K562 (cell line): ENCODE measurements around the gene NOD2.

Experiments used
- CBX3 ChIP-seq, 2 experiments: IDR thresholded peaks; 1 replicate in 1 of 2; 2 replicates in 1 of 2; pipeline ENCODE4 v1.6.1; 2012; ENCODE audit warnings: inconsistent platforms in 2 of 2, low read length in 2 of 2, borderline replicate concordance in 1 of 2, control low read depth in 1 of 2
- GABPB2 ChIP-seq: fragments of 250-450 bp; sonication (Bioruptor Pico); conservative IDR thresholded peaks from 2 replicates; pipeline ENCODE4 v1.5.1; 2021; ENCODE audit warnings: mild to moderate bottlenecking
- ZNF124 ChIP-seq: sonication (generic); formaldehyde crosslinking; IDR thresholded peaks from 2 replicates; pipeline ENCODE4 v1.8.1; 2022; ENCODE audit warnings: missing genetic modification reagents
- TF ChIP-seq, protein P1 (sequence below), 2 experiments: fragments of 450-650 bp; formaldehyde crosslinking in 1 of 2; IDR thresholded peaks; 2 replicates each; pipeline versions ENCODE4 v1.4.0 to v1.6.1; 2014 to 2020; ENCODE audit warnings: mild to moderate bottlenecking in 2 of 2, borderline replicate concordance in 1 of 2, low read depth in 1 of 2

DNA sequence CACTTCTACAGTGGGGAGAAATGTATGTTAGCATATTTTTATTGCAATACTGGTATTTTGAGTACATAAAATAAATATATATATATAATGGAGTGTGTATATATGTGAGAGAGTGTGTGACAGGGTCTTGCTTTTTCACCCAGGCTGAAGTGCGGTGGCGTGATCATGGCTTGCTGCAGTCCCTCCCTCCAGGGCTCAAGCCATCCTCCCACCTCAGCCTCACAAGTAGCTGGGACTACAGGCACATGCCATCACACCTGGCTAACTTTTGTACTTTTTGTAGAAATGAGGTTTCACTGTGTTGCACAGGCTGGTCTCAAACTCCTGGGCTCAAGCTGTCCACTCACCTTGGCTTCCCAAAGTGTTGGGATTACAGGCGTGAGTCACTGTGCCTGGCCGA lies 52.5 kb downstream of the NOD2 start:
- no peak for TF ChIP-seq CBX3 (IDR thresholded peaks at IDR 0.05; ENCODE audit: borderline replicate concordance in 1 of 2, low read length in 2 of 2)
- TF ChIP-seq GABPB2 (CRISPR knock-in tag), result no peak
- TF ChIP-seq, protein P1, sequence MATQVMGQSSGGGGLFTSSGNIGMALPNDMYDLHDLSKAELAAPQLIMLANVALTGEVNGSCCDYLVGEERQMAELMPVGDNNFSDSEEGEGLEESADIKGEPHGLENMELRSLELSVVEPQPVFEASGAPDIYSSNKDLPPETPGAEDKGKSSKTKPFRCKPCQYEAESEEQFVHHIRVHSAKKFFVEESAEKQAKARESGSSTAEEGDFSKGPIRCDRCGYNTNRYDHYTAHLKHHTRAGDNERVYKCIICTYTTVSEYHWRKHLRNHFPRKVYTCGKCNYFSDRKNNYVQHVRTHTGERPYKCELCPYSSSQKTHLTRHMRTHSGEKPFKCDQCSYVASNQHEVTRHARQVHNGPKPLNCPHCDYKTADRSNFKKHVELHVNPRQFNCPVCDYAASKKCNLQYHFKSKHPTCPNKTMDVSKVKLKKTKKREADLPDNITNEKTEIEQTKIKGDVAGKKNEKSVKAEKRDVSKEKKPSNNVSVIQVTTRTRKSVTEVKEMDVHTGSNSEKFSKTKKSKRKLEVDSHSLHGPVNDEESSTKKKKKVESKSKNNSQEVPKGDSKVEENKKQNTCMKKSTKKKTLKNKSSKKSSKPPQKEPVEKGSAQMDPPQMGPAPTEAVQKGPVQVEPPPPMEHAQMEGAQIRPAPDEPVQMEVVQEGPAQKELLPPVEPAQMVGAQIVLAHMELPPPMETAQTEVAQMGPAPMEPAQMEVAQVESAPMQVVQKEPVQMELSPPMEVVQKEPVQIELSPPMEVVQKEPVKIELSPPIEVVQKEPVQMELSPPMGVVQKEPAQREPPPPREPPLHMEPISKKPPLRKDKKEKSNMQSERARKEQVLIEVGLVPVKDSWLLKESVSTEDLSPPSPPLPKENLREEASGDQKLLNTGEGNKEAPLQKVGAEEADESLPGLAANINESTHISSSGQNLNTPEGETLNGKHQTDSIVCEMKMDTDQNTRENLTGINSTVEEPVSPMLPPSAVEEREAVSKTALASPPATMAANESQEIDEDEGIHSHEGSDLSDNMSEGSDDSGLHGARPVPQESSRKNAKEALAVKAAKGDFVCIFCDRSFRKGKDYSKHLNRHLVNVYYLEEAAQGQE (IDR thresholded peaks at IDR 0.05; ENCODE audit: borderline replicate concordance), result no peak
- TF ChIP-seq, protein P1 (CRISPR knock-in tag; IDR thresholded peaks at IDR 0.05; ENCODE audit: low read depth), result no peak
- no peak for TF ChIP-seq ZNF124 (CRISPR knock-in tag)
